ENCODE results near the gene MRPL36. TPM values are rescaled to one million over a fixed set of nuclear protein-coding genes. Genes with fewer than 3 reads are reported as not detected.

MRPL36 gene
- total and polyA plus RNA-seq, 2 of the 4 experiments (the other 2 are of a cell fraction): 85.9 to 103 TPM

DNA sequence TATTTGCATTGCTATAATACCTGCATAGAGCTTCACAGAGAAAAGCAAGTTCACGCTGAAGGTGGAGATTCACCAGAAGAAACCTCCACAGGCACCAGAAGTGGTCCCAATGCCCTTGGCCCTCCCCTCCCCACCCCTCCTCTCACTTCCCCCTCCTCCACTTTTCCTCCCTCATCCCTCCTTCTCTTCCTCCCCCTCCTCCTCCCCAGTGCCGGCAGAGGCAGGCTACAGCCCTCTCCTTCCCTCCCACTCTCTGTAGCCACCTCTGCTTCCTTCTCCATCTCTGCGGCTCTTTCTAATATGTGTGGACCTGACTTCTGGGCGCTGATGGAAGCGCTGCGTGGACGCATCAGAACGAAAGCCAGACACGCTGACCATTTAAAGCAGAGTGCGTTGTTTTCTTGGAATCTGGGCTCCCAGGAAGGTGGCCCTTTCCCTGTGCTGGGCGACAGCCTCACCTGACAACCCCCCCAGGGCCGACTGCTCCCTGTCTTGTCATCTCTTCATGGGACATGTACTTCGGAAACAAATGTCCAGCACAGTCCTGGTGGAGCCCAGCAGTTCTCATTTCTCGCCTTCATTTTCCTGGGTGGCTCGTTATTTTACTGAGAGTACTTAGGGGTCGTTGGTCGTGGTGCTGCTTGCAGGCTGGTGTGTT is 31.1 kb upstream of the MRPL36 start:
- intact Hi-C loops (cut with micrococcal nuclease): no loop called here
- H2AK9ac ChIP-seq (replicated peaks; ENCODE audit: low read depth, low read length, poor library complexity): no peak overlapping the region
- no peak overlapping the region for H4K91ac ChIP-seq (ENCODE audit: insufficient read depth, low read depth, low read length)
- no peak overlapping the region for H3K14ac ChIP-seq (replicated peaks; ENCODE audit: low read depth, low read length)
- H3K4me3 ChIP-seq (ENCODE audit: insufficient read depth, low read depth, low read length): no peak overlapping the region
- in situ Hi-C loops (cut with MboI; ENCODE audit: low sequenced_read_pairs): no loop called here
- no peak overlapping the region for H2BK120ac ChIP-seq (ENCODE audit: low read depth, low read length)
- DNase-seq (no peak), ATAC-seq (ENCODE audit: low read depth) (no peak)
- H3K4ac ChIP-seq (ENCODE audit: low read depth, low read length): no peak overlapping the region
- H3K9me3 ChIP-seq (ENCODE audit: control insufficient read depth, insufficient read depth, low read length): no peaks in the 10 kb centered on the region
- dilution Hi-C loops (cut with HindIII; ENCODE audit: low sequenced_read_pairs, unreplicated experiment): no loop called here
- CTCF ChIA-PET: no interaction called here
- H2BK5ac ChIP-seq (ENCODE audit: low read depth, low read length, poor library complexity, severe bottlenecking): no peak overlapping the region
- peaks cover 23% of the 10 kb centered on the region for H3K27me3 ChIP-seq (ENCODE audit: control insufficient read depth, insufficient read depth, low read length)
- H3K79me1 ChIP-seq (ENCODE audit: low read depth in 1 of 2, low read length in 2 of 2): no peaks in the 10 kb centered on the region
- no peaks in the 10 kb centered on the region for H4K20me1 ChIP-seq (ENCODE audit: insufficient read depth, low read length)
- no peak overlapping the region for H4K8ac ChIP-seq (ENCODE audit: low read depth in 2 of 2, low read length in 2 of 2)
- 0 out of 2 replicates have a peak, but pooled peaks cover 2% of the 10 kb centered on the region for H3K9me1 ChIP-seq (ENCODE audit: insufficient read depth, low read length)
- no peak overlapping the region for H3K23ac ChIP-seq (ENCODE audit: low read depth, low read length)
- no peak overlapping the region for H3K27ac ChIP-seq (ENCODE audit: insufficient read depth, low read length)
- H3K18ac ChIP-seq (ENCODE audit: low read depth, low read length): no peak overlapping the region
- peaks cover 5% of the 10 kb centered on the region for H3K36me3 ChIP-seq (ENCODE audit: control insufficient read depth, insufficient read depth, low read length)
- WGBS, 2 experiments (ENCODE audit: extremely low coverage in 2 of 2, insufficient read length in 1 of 2): 75% methylated on average over 8 of the region's 17 CpGs; no CpG with 5 or more reads in 1 of the 2 experiments
- no peak overlapping the region for H4K5ac ChIP-seq (ENCODE audit: low read depth, low read length)
- BruUV-seq (replicated peaks): no TSS peak
- H2BK15ac ChIP-seq (ENCODE audit: low read depth, low read length): no peak overlapping the region
- TF ChIP-seq SMC3 (IDR thresholded peaks at IDR 0.05; ENCODE audit: low read depth, low read length): no peak
- no peak overlapping the region for H2BK20ac ChIP-seq (ENCODE audit: low read depth, low read length)
- H2AFZ ChIP-seq (replicated peaks; ENCODE audit: low read length, poor library complexity): no peak overlapping the region
- no peak overlapping the region for H3K9ac ChIP-seq (ENCODE audit: low read depth, low read length)
- H3K4me1 ChIP-seq (ENCODE audit: control insufficient read depth, insufficient read depth, low read length): no peaks in the 10 kb centered on the region; the same call in 1 of the 2 replicates
- POLR2A ChIA-PET (ENCODE audit: unreplicated experiment): no interaction called here
- no peak overlapping the region for H2AK5ac ChIP-seq (ENCODE audit: low read depth, low read length)
- H3K4me2 ChIP-seq (ENCODE audit: low read depth, low read length): no peak overlapping the region
- no peak overlapping the region for H3K56ac ChIP-seq (ENCODE audit: extremely low read depth, insufficient read depth, low read length)

Measured in IMR-90 (cell line).